MM.1S (cell line): Measurements from ENCODE around the gene IL23R.

ENCODE experiments used
- EZH2phosphoT487 ChIP-seq: fragments of 300-600 bp; sonication (generic); IDR thresholded peaks from 2 replicates; pipeline ENCODE4 v1.6.1; 2018; ENCODE audit warnings: antibody characterized with exemption, low read length
- TF ChIP-seq, protein P1 (sequence below): fragments of 300-600 bp; sonication (generic); IDR thresholded peaks from 2 replicates; pipeline ENCODE4 v1.5.1; 2016; ENCODE audit warnings: antibody characterized with exemption, low read length, mixed read lengths

GRCh38 chr1:67140460-67140859, 25.8 kb upstream of the IL23R start:
- TF ChIP-seq, protein P1, sequence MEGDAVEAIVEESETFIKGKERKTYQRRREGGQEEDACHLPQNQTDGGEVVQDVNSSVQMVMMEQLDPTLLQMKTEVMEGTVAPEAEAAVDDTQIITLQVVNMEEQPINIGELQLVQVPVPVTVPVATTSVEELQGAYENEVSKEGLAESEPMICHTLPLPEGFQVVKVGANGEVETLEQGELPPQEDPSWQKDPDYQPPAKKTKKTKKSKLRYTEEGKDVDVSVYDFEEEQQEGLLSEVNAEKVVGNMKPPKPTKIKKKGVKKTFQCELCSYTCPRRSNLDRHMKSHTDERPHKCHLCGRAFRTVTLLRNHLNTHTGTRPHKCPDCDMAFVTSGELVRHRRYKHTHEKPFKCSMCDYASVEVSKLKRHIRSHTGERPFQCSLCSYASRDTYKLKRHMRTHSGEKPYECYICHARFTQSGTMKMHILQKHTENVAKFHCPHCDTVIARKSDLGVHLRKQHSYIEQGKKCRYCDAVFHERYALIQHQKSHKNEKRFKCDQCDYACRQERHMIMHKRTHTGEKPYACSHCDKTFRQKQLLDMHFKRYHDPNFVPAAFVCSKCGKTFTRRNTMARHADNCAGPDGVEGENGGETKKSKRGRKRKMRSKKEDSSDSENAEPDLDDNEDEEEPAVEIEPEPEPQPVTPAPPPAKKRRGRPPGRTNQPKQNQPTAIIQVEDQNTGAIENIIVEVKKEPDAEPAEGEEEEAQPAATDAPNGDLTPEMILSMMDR: no peak
- no peak for TF ChIP-seq EZH2phosphoT487
